ENCODE measurements around the gene RAB14.

The RAB14 gene

GRCh38 chr9:121172726-121173487 is 28.8 kb downstream of the RAB14 start:
- Histone ChIP-seq H3K9me3 (ENCODE audit: insufficient read depth, low read length) (no peaks in the 10 kb centered on the region), H3K4me3 (ENCODE audit: insufficient read length, low read depth) (no peak overlapping the region), H3K27me3 (ENCODE audit: insufficient read depth, insufficient read length) (no peaks in the 10 kb centered on the region), H3K9ac (ENCODE audit: insufficient read length, low read depth) (no peak overlapping the region), H3K36me3 (ENCODE audit: insufficient read depth, insufficient read length, low read length) (peaks cover 22% of the 10 kb centered on the region), H3K4me1 (ENCODE audit: insufficient read depth, insufficient read length) (no peaks in the 10 kb centered on the region)
- no peak for TF ChIP-seq ZNF274 (IDR thresholded peaks at IDR 0.05; ENCODE audit: low read depth, low read length)
- TF ChIP-seq YY1 (IDR thresholded peaks at IDR 0.05; ENCODE audit: insufficient read depth, insufficient read length): no peak
- TF ChIP-seq SUZ12 (IDR thresholded peaks at IDR 0.05; ENCODE audit: extremely low read depth, insufficient read depth, insufficient read length): no peak
- DNase-seq (ENCODE audit: low read depth, low spot score): no peak

- Histone ChIP-seq H3K36me3 (ENCODE audit: insufficient read depth, insufficient read length, low read length) (peaks cover 28% of the 10 kb centered on the region), H3K9ac (ENCODE audit: insufficient read length, low read depth) (no peak overlapping the region), H3K9me3 (ENCODE audit: insufficient read depth, low read length) (no peaks in the 10 kb centered on the region), H3K4me3 (ENCODE audit: insufficient read length, low read depth) (no peak overlapping the region), H3K4me1 (ENCODE audit: insufficient read depth, insufficient read length) (no peaks in the 10 kb centered on the region), H3K27me3 (ENCODE audit: insufficient read depth, insufficient read length) (no peaks in the 10 kb centered on the region)
- DNase-seq (ENCODE audit: low read depth, low spot score): no peak
- TF ChIP-seq ZNF274 (IDR thresholded peaks at IDR 0.05; ENCODE audit: low read depth, low read length) (no peak), SUZ12 (IDR thresholded peaks at IDR 0.05; ENCODE audit: extremely low read depth, insufficient read depth, insufficient read length) (no peak), YY1 (IDR thresholded peaks at IDR 0.05; ENCODE audit: insufficient read depth, insufficient read length) (no peak)
These were observed 30.4 kb downstream of the RAB14 start for GRCh38 chr9:121171236-121171635.

GRCh38 chr9:121169094-121169601 is 32.5 kb downstream of the RAB14 start:
- Histone ChIP-seq H3K9me3 (ENCODE audit: insufficient read depth, low read length) (no peaks in the 10 kb centered on the region), H3K27me3 (ENCODE audit: insufficient read depth, insufficient read length) (no peaks in the 10 kb centered on the region), H3K4me3 (ENCODE audit: insufficient read length, low read depth) (no peak overlapping the region), H3K4me1 (ENCODE audit: insufficient read depth, insufficient read length) (no peaks in the 10 kb centered on the region), H3K9ac (ENCODE audit: insufficient read length, low read depth) (no peak overlapping the region), H3K36me3 (ENCODE audit: insufficient read depth, insufficient read length, low read length) (peaks cover 28% of the 10 kb centered on the region)
- TF ChIP-seq ZNF274 (IDR thresholded peaks at IDR 0.05; ENCODE audit: low read depth, low read length) (no peak), SUZ12 (IDR thresholded peaks at IDR 0.05; ENCODE audit: extremely low read depth, insufficient read depth, insufficient read length) (no peak), YY1 (IDR thresholded peaks at IDR 0.05; ENCODE audit: insufficient read depth, insufficient read length) (no peak)
- no peak for DNase-seq (ENCODE audit: low read depth, low spot score)

DNA sequence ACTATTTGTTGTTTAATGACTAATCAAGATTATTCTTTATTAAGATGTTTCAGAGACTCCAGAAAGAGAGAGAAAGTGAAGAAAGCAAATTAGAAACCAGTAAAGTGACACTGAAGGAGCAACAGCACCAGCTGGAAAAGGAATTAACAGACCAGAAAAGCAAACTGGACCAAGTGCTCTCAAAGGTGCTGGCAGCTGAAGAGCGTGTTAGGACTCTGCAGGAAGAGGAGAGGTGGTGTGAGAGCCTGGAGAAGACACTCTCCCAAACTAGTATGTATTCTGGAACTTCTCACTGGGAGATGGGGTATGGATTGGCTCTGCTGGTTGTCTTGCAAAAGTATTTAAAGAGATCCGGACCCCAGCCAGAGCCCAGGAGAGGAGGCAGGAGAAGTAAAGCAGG is 33.6 kb downstream of the RAB14 start:
- no peak overlapping the region for H3K9ac ChIP-seq (ENCODE audit: insufficient read length, low read depth)
- H3K4me3 ChIP-seq (ENCODE audit: insufficient read length, low read depth): no peak overlapping the region
- H3K27me3 ChIP-seq (ENCODE audit: insufficient read depth, insufficient read length): no peaks in the 10 kb centered on the region
- no peaks in the 10 kb centered on the region for H3K4me1 ChIP-seq (ENCODE audit: insufficient read depth, insufficient read length)
- no peaks in the 10 kb centered on the region for H3K9me3 ChIP-seq (ENCODE audit: insufficient read depth, low read length)
- no peak for TF ChIP-seq SUZ12 (IDR thresholded peaks at IDR 0.05; ENCODE audit: extremely low read depth, insufficient read depth, insufficient read length)
- TF ChIP-seq YY1 (IDR thresholded peaks at IDR 0.05; ENCODE audit: insufficient read depth, insufficient read length): no peak
- TF ChIP-seq ZNF274 (IDR thresholded peaks at IDR 0.05; ENCODE audit: low read depth, low read length): no peak
- no peak for DNase-seq (ENCODE audit: low read depth, low spot score)
- peaks cover 23% of the 10 kb centered on the region for H3K36me3 ChIP-seq (ENCODE audit: insufficient read depth, insufficient read length, low read length)

- no peaks in the 10 kb centered on the region for H3K4me1 ChIP-seq (ENCODE audit: insufficient read depth, insufficient read length)
- no peaks in the 10 kb centered on the region for H3K9me3 ChIP-seq (ENCODE audit: insufficient read depth, low read length)
- H3K9ac ChIP-seq (ENCODE audit: insufficient read length, low read depth): no peak overlapping the region
- no peaks in the 10 kb centered on the region for H3K27me3 ChIP-seq (ENCODE audit: insufficient read depth, insufficient read length)
- DNase-seq (ENCODE audit: low read depth, low spot score): no peak
- peaks cover 12% of the 10 kb centered on the region for H3K36me3 ChIP-seq (ENCODE audit: insufficient read depth, insufficient read length, low read length)
- no peak overlapping the region for H3K4me3 ChIP-seq (ENCODE audit: insufficient read length, low read depth)
- TF ChIP-seq SUZ12 (IDR thresholded peaks at IDR 0.05; ENCODE audit: extremely low read depth, insufficient read depth, insufficient read length): no peak
These were observed 41.6 kb downstream of the RAB14 start for GRCh38 chr9:121160025-121160424.

DNA sequence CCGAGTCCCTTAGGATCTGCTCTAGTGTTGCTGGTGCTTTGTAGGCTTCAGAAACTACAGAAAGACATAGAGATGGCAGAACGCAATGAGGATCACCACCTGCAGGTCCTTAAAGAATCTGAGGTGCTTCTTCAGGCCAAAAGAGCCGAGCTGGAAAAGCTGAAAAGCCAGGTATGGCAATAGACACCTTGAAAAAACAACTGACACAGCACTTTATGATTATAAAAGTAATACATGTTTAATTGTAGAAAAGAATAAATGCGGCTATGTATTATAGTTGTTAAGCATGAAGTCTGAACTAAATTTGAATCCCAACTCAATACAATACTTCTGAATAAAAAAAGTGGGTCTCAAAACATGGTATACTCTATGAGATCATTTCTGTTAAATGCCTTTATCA is 43.7 kb downstream of the RAB14 start:
- H3K4me1 ChIP-seq (ENCODE audit: insufficient read depth, insufficient read length): no peaks in the 10 kb centered on the region
- peaks cover 12% of the 10 kb centered on the region for H3K36me3 ChIP-seq (ENCODE audit: insufficient read depth, insufficient read length, low read length)
- TF ChIP-seq YY1 (IDR thresholded peaks at IDR 0.05; ENCODE audit: insufficient read depth, insufficient read length) (no peak), SUZ12 (IDR thresholded peaks at IDR 0.05; ENCODE audit: extremely low read depth, insufficient read depth, insufficient read length) (no peak), ZNF274 (IDR thresholded peaks at IDR 0.05; ENCODE audit: low read depth, low read length) (no peak)
- no peaks in the 10 kb centered on the region for H3K27me3 ChIP-seq (ENCODE audit: insufficient read depth, insufficient read length)
- no peaks in the 10 kb centered on the region for H3K9me3 ChIP-seq (ENCODE audit: insufficient read depth, low read length)
- no peak for DNase-seq (ENCODE audit: low read depth, low spot score)
- no peak overlapping the region for H3K4me3 ChIP-seq (ENCODE audit: insufficient read length, low read depth)
- no peak overlapping the region for H3K9ac ChIP-seq (ENCODE audit: insufficient read length, low read depth)

GRCh38 chr9:121156263-121156731 is 45.4 kb downstream of the RAB14 start:
- Histone ChIP-seq H3K27me3 (ENCODE audit: insufficient read depth, insufficient read length) (no peaks in the 10 kb centered on the region), H3K9me3 (ENCODE audit: insufficient read depth, low read length) (no peaks in the 10 kb centered on the region), H3K36me3 (ENCODE audit: insufficient read depth, insufficient read length, low read length) (peaks cover 7% of the 10 kb centered on the region), H3K4me1 (ENCODE audit: insufficient read depth, insufficient read length) (no peaks in the 10 kb centered on the region), H3K9ac (ENCODE audit: insufficient read length, low read depth) (no peak overlapping the region), H3K4me3 (ENCODE audit: insufficient read length, low read depth) (no peak overlapping the region)
- no peak for DNase-seq (ENCODE audit: low read depth, low spot score)
- no peak for TF ChIP-seq YY1 (IDR thresholded peaks at IDR 0.05; ENCODE audit: insufficient read depth, insufficient read length)
- TF ChIP-seq ZNF274 (IDR thresholded peaks at IDR 0.05; ENCODE audit: low read depth, low read length): no peak
- TF ChIP-seq SUZ12 (IDR thresholded peaks at IDR 0.05; ENCODE audit: extremely low read depth, insufficient read depth, insufficient read length): no peak

All from NT2/D1 (cell line).